HEK293T (cell line): ENCODE data around the gene CNTD1.

Experiments
- ELF4 ChIP-seq: fragments of 450-650 bp; IDR thresholded peaks from 2 replicates; pipeline ENCODE4 v1.6.1; 2017; ENCODE audit warnings: antibody characterized with exemption
- FOXK2 ChIP-seq: fragments of 450-650 bp; IDR thresholded peaks from 2 replicates; pipeline ENCODE4 v1.6.1; 2016; ENCODE audit warnings: mild to moderate bottlenecking
- FOXM1 ChIP-seq: fragments of 450-650 bp; IDR thresholded peaks from 2 replicates; pipeline ENCODE4 v1.6.1; 2017; ENCODE audit warnings: mild to moderate bottlenecking, borderline replicate concordance
- SP1 ChIP-seq: fragments of 450-650 bp; IDR thresholded peaks from 2 replicates; pipeline ENCODE4 v1.6.1; 2017

DNA sequence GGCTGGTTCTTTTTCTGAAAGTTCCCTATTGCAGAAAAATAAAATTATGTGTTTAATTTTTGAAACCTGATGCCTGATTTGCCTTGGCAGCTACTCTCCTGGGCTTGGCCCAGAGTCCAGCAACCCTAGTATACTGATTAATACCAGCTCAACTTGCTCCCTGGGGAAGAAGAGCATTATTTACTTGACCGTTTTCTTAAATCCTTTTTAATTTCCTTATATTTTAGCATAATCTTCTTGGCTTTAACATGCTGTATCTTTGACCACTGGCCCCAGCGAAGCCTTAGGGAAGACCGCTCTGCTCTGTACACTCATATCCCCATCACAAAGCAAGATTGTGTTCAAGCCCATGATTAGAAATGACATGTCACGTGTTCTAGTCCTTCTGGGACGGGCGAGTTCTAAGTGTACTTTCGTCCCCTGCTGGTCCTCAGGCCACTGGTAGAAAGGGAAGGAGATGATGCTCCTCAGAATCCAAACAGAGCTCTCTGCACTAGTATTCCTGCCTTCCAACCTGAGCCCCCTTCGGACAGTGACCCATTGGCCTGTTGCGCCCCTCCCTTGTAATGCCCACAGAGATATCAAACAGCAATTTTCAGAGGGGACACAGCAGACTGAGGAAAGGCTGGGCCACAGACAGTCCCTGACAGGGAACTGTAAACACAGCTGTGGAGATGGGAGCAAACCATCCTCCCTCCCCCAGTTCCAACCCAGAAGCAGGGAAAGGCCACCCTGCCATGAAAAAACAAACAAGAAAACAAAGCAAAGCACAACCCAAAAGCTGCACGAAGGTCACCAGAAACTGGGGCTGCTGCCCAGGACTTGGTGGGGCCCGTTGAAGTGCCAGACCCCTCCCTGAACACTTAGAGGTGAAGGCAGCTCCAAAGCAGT is 49.5 kb upstream of the CNTD1 start:
- no peak for TF ChIP-seq FOXK2
- TF ChIP-seq SP1: no peak
- no peak for TF ChIP-seq FOXM1
- no peak for TF ChIP-seq ELF4
